GM21360 (cell line): Measurements from ENCODE around the gene WASHC2C.
"Not testable (repeated sequence)": the region's sequence is repeated elsewhere in the genome, so short reads cannot be mapped to it uniquely, and the experiment has no call there.

Experiments
- ATAC-seq: cut with Tn5 transposase; IDR thresholded peaks from one replicate; pipeline ENCODE4 v1.9.1; 2021; ENCODE audit warnings: mild to moderate bottlenecking, moderate library complexity; ENCODE audit not compliant: unreplicated experiment

Gene WASHC2C

DNA sequence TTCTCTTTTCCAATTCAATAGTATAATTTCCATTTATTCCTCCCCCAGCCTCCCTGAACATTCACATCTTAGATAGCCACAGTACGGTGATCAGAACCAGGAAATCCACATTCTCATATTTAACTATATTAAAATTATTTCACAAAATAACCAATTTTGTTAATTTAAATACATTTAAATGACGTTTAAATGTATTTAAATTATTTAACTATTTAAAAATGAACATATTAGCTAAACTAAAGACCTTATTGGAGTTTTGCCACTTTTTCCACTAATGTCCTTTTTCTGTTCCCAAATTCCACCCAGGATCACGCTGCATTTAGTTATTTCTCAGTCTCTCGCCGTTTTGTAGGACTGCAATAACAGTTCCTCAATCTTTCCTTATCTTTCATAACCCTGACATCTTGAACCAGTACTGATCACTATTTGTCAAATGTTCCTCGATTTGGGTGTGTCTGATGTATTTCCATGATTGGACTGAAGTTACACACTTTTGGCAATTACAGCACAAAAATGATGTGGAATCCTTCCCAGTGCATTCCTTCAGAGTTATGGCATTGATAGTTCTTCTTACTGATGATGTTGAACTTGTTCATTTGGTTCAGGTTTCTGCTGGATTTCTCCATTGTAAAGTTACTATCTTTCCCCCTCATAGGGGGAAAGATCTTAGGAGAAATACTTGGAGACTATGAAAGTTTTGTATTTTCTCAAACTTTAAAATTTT lies 93.2 kb downstream of the WASHC2C start:
- ATAC-seq, result not testable (repeated sequence)

DNA sequence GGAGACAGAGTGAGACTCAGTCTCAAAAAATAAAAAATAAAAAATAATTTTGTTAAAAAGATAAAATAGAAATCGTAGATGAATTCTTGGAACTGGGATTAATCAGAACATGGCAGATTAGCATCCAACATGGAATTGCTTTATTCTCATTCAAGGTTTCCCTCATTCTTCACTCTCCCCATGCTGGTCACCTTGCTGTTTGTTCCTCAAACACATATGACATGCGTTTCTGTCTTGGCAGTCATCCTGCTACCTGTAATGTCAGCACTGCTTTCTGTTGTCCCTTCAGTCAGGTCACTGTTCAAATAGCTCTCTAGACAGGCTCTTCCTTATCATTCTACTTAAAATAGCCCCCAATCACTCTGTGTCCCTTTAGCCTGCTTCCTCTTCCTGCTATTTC lies 95.9 kb downstream of the WASHC2C start:
- ATAC-seq, result not testable (repeated sequence)
